K562 (cell line): ENCODE results near the gene LRP6. TPM values are rescaled to one million over a fixed set of nuclear protein-coding genes. Genes with fewer than 3 reads are reported as not detected.
A peak's percentile ranks its signal among the peaks of the same experiment; 100 is the strongest.

Experiments
- ATAC-seq: fragments of 200-7000 bp; cut with Tn5 transposase; 3 replicates; pipeline ENCODE4 v1.9.1; 2020; ENCODE audit warnings: moderate library complexity
- BruUV-seq: library from RNA; stranded (reverse); fragments of 400-500 nt; replicated peaks from 2 replicates; lab custom pipeline; 2021; lab: Mats Ljungman, UMichigan
- CTCF ChIA-PET: fragments of 300-600 bp; formaldehyde crosslinking; extraction: SDS; loops from one replicate; lab custom pipeline; 2021; ENCODE audit warnings: low intra/inter-chr PET ratio; lab: Yijun Ruan, JAX
- POLR2A ChIA-PET: fragments of 300-600, 350-650 bp; sonication (Branson Sonifier 250); formaldehyde crosslinking; extraction: SDS; loops from one replicate; lab custom pipeline; 2021; ENCODE audit warnings: antibody characterized with exemption, inconsistent platforms; lab: Yijun Ruan, JAX
- DNase-seq, 4 experiments: peaks; one replicate each; pipeline versions ENCODE4 v3.0.0 to v3.0.0-alpha.2; 2011 to 2018; ENCODE audit warnings: low spot score in 3 of 4, mixed read lengths in 3 of 4; ENCODE audit errors: extremely low read depth in 1 of 4
- FAIRE-seq: peaks from 2 replicates; lab custom pipeline; 2011; peaks lifted over from hg19 to GRCh38; lab: Jason Lieb, UNC
- H2AFZ ChIP-seq: 2 replicates; pipeline ENCODE4 v1.6.0; 2011; ENCODE audit warnings: low read depth, low read length, control low read depth, inconsistent platforms
- H3K27ac ChIP-seq: fragments of 200-600 bp; 3 replicates; pipeline ENCODE4 v1.8.0; 2011; ENCODE audit warnings: low read depth, mild to moderate bottlenecking, control low read depth, inconsistent platforms, low read length, moderate library complexity, mixed read lengths; ENCODE audit errors: extremely low read depth
- H3K27me3 ChIP-seq, 2 experiments: fragments of 300-600 bp in 1 of 2; 2 replicates in 1 of 2; 3 replicates in 1 of 2; pipeline versions ENCODE4 v1.6.0 to v1.8.0; 2011; ENCODE audit warnings: inconsistent platforms in 2 of 2, low read length in 2 of 2, mild to moderate bottlenecking in 1 of 2, mixed read lengths in 1 of 2, moderate library complexity in 1 of 2; ENCODE audit not compliant: control insufficient read depth in 2 of 2, insufficient read depth in 2 of 2
- H3K36me3 ChIP-seq: fragments of 300-600 bp; 3 replicates; pipeline ENCODE4 v1.8.0; 2011; ENCODE audit warnings: mild to moderate bottlenecking, low read length, inconsistent platforms; ENCODE audit not compliant: control insufficient read depth, insufficient read depth
- H3K4me1 ChIP-seq, 2 experiments: fragments of 200-600 bp in 1 of 2; replicated peaks in 1 of 2; 2 replicates in 1 of 2; 3 replicates in 1 of 2; pipeline versions ENCODE4 v1.5.1 to v1.8.0; 2011; ENCODE audit warnings: inconsistent platforms in 2 of 2, low read length in 2 of 2, mild to moderate bottlenecking in 1 of 2, mixed read lengths in 1 of 2, moderate library complexity in 1 of 2; ENCODE audit not compliant: control insufficient read depth in 2 of 2, insufficient read depth in 2 of 2
- H3K4me2 ChIP-seq: 2 replicates; pipeline ENCODE4 v1.6.1; 2011; ENCODE audit warnings: low read length, control low read depth, inconsistent platforms, mixed read lengths; ENCODE audit not compliant: insufficient read depth
- H3K4me3 ChIP-seq: fragments of 200-600 bp; sonication (generic), shearing (Covaris generic); 2 replicates; pipeline ENCODE4 v1.5.1; 2016; ENCODE audit warnings: control low read depth, inconsistent platforms
- H3K79me2 ChIP-seq: fragments of 200-600 bp; 3 replicates; pipeline ENCODE4 v1.8.0; 2011; ENCODE audit warnings: low read length, inconsistent platforms; ENCODE audit not compliant: control insufficient read depth, insufficient read depth
- H3K9ac ChIP-seq, 2 experiments: 2 replicates each; pipeline versions ENCODE4 v1.6.0 to v1.6.1; 2011; ENCODE audit warnings: low read depth in 2 of 2, low read length in 2 of 2, control low read depth in 1 of 2, inconsistent platforms in 1 of 2, mild to moderate bottlenecking in 1 of 2, mixed read lengths in 1 of 2; ENCODE audit not compliant: insufficient read depth in 1 of 2
- H3K9me1 ChIP-seq: one replicate; pipeline ENCODE4 v1.6.0; 2011; ENCODE audit warnings: inconsistent platforms, mild to moderate bottlenecking, low read length, moderate library complexity; ENCODE audit not compliant: control insufficient read depth, insufficient read depth
- H3K9me3 ChIP-seq: replicated peaks from 2 replicates; pipeline ENCODE4 v1.5.1; 2011; ENCODE audit warnings: low read depth, low read length, inconsistent platforms; ENCODE audit not compliant: control insufficient read depth, insufficient read depth
- H4K20me1 ChIP-seq: replicated peaks from 2 replicates; pipeline ENCODE4 v1.6.1; 2011; ENCODE audit warnings: low read length, inconsistent platforms, mixed read lengths; ENCODE audit not compliant: control insufficient read depth, insufficient read depth
- AFF1 ChIP-seq, 2 experiments: fragments of 450-650 bp; IDR thresholded peaks; 2 replicates each; pipeline ENCODE4 v1.6.1; 2018; ENCODE audit warnings: mild to moderate bottlenecking in 2 of 2, low read depth in 1 of 2; ENCODE audit not compliant: partially characterized antibody in 2 of 2
- DACH1 ChIP-seq: fragments of 450-650 bp; IDR thresholded peaks from 2 replicates; pipeline ENCODE4 v1.6.1; 2018; ENCODE audit not compliant: partially characterized antibody
- MTA3 ChIP-seq: fragments of 450-650 bp; formaldehyde crosslinking; IDR thresholded peaks from 2 replicates; pipeline ENCODE4 v1.6.1; 2017; ENCODE audit warnings: mild to moderate bottlenecking, borderline replicate concordance
- PKNOX1 ChIP-seq: fragments of 450-650 bp; IDR thresholded peaks from 2 replicates; pipeline ENCODE4 v1.6.1; 2016
- SLC30A9 ChIP-seq: fragments of 250-450 bp; sonication (Bioruptor Pico); IDR thresholded peaks from 2 replicates; pipeline ENCODE4 v1.8.0; 2022; ENCODE audit warnings: mild to moderate bottlenecking, moderate library complexity
- WGBS: fragments of 100-300 bp; shearing (Covaris generic); methylation state at CpG from one replicate; pipeline ENCODE4 v1.1.6; 2016; ENCODE audit warnings: low coverage, mixed read lengths; ENCODE audit not compliant: insufficient coverage; ENCODE audit errors: missing lambda C conversion rate; 5-methylcytosine and 5-hydroxymethylcytosine counted together
- in situ Hi-C: fragments of 300-500 bp; cut with MboI; formaldehyde crosslinking; loops from 4 replicates; pipeline ENCODE4 v1.15.0; 2018; ENCODE audit warnings: inconsistent platforms, mixed read lengths
- intact Hi-C: fragments of 100-400 bp; cut with micrococcal nuclease; formaldehyde crosslinking; loops from 2 replicates; pipeline ENCODE4 v1.14.2; 2022
- polyA plus RNA-seq, 8 experiments: library from polyadenylated mRNA; depleted of rRNA in 4 of 8; stranded (reverse) in 5 of 8; unstranded in 3 of 8; fragments of >200 nt; fragmentation: Nextera tagmentation in 2 of 8; fragmentation: Illumina TruSeq in 1 of 8; extraction: Ambion mirVana in 2 of 8; extraction: Trizol in 1 of 8; gene quantifications; 2 replicates each; pipeline versions ENCODE4 v1.2.1 to v1.2.3, GENCODE V29; 2011 to 2014; ENCODE audit warnings: inconsistent platforms in 1 of 8, missing spikeins in 1 of 8
- total RNA-seq, 7 experiments: library from RNA; depleted of rRNA in 6 of 7; stranded (reverse); fragments of >200 nt in 6 of 7; fragmentation: Illumina TruSeq in 2 of 7; extraction: Trizol in 2 of 7; gene quantifications; 2 replicates each; pipeline versions ENCODE4 v1.2.1 to v1.2.3, GENCODE V29; 2011 to 2021; ENCODE audit warnings: low replicate concordance in 1 of 7

The LRP6 gene
- total and polyA plus RNA-seq, 9 of the 15 experiments (the other 6 are each of a cell fraction or from before 2014, with no cell fraction given), result 3.0 to 17.0 (median 10.8) TPM

- TF ChIP-seq AFF1 (IDR thresholded peaks at IDR 0.05; ENCODE audit: low read depth in 1 of 2, partially characterized antibody in 2 of 2) (no peak), DACH1 (no peak)
Observed at GRCh38 chr12:12282202-12282601, 15.4 kb upstream of the LRP6 start (continued).

GRCh38 chr12:12281134-12281533 is 14.3 kb upstream of the LRP6 start:
- TF ChIP-seq PKNOX1 (0 out of 2 replicates have a peak, but pooled peaks have one; percentile 42), SLC30A9 (CRISPR knock-in tag) (no peak), MTA3 (no peak)
- Histone ChIP-seq H2AFZ (no peak overlapping the region), H3K79me2 (no peaks in the 10 kb centered on the region), H3K27me3 (no peaks in the 10 kb centered on the region; a peak in 2 of 5 replicates), H3K9me1 (no peaks in the 10 kb centered on the region), H4K20me1 (no peaks in the 10 kb centered on the region), H3K4me1 (no peaks in the 10 kb centered on the region; a peak in 1 of 5 replicates), H3K27ac (no peak overlapping the region), H3K4me3 (no peak overlapping the region), H3K9me3 (no peaks in the 10 kb centered on the region), H3K4me2 (no peak overlapping the region), H3K36me3 (no peaks in the 10 kb centered on the region), H3K9ac (no peak overlapping the region)
- no TSS peak for BruUV-seq
- no CpG with 5 or more reads among the region's 1 CpG for WGBS
- CTCF ChIA-PET, result no interaction called here
- FAIRE-seq (no peak), DNase-seq (no peak), ATAC-seq (no peak)
- in situ Hi-C loops (no loop called here), intact Hi-C loops (no loop called here)
- POLR2A ChIA-PET, result no interaction called here
